Measurements from ENCODE around the gene OCA2. TPM values are rescaled to one million over a fixed set of nuclear protein-coding genes. Genes with fewer than 3 reads are reported as not detected.

Gene OCA2
- total RNA-seq, 1 experiment from 2014 or later, result 0.57 TPM

DNA sequence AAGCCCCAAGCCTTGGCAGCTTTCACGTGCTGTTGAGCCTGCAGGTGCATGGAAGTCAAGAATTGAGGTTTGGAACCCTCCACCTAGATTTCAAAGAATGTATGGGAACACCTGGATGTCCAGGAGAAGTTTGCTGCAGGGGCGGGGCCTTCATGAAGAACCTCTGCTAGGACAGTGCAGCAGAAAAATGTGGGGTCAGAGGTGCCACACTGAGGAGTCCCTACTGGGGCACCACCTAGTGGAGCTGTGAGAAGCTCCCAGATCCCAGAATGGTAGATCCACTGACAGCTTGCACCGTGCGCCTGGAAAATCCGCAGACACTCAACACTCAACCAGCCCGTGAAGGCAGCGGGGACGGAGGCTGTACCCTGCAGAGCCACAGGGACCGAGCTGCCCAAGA is 201.6 kb downstream of the OCA2 start:
- no peak for DNase-seq
- intact Hi-C loops (cut with micrococcal nuclease; ENCODE audit: unreplicated experiment), result no loop called here
- no peaks in the 10 kb centered on the region for H3K27me3 ChIP-seq (replicated peaks; ENCODE audit: control insufficient read depth, insufficient read depth, low read length)
- H3K4me3 ChIP-seq (ENCODE audit: low read depth, low read length), result no peak overlapping the region
- H3K27me3 Mint-ChIP-seq (ENCODE audit: insufficient read depth, unreplicated experiment), result peaks cover 2% of the 10 kb centered on the region
- no peaks in the 10 kb centered on the region for H3K36me3 ChIP-seq (ENCODE audit: control insufficient read depth, insufficient read depth, low read length)
- H3K27ac Mint-ChIP-seq (ENCODE audit: unreplicated experiment), result no peak overlapping the region
- no peak overlapping the region for H3K4me3 Mint-ChIP-seq (ENCODE audit: unreplicated experiment)
- H3K4me1 Mint-ChIP-seq (ENCODE audit: low read depth, unreplicated experiment), result no peaks in the 10 kb centered on the region
- H3K9me3 Mint-ChIP-seq (ENCODE audit: unreplicated experiment), result peaks cover 35% of the 10 kb centered on the region
- CTCF ChIA-PET, result no interaction called here
- TF ChIP-seq, protein P1, sequence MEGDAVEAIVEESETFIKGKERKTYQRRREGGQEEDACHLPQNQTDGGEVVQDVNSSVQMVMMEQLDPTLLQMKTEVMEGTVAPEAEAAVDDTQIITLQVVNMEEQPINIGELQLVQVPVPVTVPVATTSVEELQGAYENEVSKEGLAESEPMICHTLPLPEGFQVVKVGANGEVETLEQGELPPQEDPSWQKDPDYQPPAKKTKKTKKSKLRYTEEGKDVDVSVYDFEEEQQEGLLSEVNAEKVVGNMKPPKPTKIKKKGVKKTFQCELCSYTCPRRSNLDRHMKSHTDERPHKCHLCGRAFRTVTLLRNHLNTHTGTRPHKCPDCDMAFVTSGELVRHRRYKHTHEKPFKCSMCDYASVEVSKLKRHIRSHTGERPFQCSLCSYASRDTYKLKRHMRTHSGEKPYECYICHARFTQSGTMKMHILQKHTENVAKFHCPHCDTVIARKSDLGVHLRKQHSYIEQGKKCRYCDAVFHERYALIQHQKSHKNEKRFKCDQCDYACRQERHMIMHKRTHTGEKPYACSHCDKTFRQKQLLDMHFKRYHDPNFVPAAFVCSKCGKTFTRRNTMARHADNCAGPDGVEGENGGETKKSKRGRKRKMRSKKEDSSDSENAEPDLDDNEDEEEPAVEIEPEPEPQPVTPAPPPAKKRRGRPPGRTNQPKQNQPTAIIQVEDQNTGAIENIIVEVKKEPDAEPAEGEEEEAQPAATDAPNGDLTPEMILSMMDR (IDR thresholded peaks at IDR 0.05; ENCODE audit: insufficient read depth in 1 of 2, low read depth in 1 of 2, low read length in 1 of 2, severe bottlenecking in 1 of 2, unreplicated experiment in 1 of 2), result no peak
- H3K4me1 ChIP-seq, result no peaks in the 10 kb centered on the region
- H3K36me3 Mint-ChIP-seq (ENCODE audit: insufficient read depth, unreplicated experiment), result no peaks in the 10 kb centered on the region
- no TSS peak for BruUV-seq (replicated peaks)
- POLR2A ChIA-PET, result no interaction called here
- peaks cover 16% of the 10 kb centered on the region for H3K9me3 ChIP-seq

- H3K27ac Mint-ChIP-seq (ENCODE audit: unreplicated experiment), result no peak overlapping the region
- H3K4me1 Mint-ChIP-seq (ENCODE audit: low read depth, unreplicated experiment), result no peaks in the 10 kb centered on the region
- ChIA-PET CTCF (no interaction called here), POLR2A (no interaction called here)
- no peak for DNase-seq
- H3K27me3 Mint-ChIP-seq (ENCODE audit: insufficient read depth, unreplicated experiment), result no peaks in the 10 kb centered on the region
- Histone ChIP-seq H3K4me1 (no peaks in the 10 kb centered on the region), H3K36me3 (ENCODE audit: control insufficient read depth, insufficient read depth, low read length) (no peaks in the 10 kb centered on the region), H3K9me3 (peaks cover 38% of the 10 kb centered on the region), H3K4me3 (ENCODE audit: low read depth, low read length) (no peak overlapping the region), H3K27me3 (replicated peaks; ENCODE audit: control insufficient read depth, insufficient read depth, low read length) (no peaks in the 10 kb centered on the region)
- H3K4me3 Mint-ChIP-seq (ENCODE audit: unreplicated experiment), result no peak overlapping the region
- TF ChIP-seq, protein P1 (IDR thresholded peaks at IDR 0.05; ENCODE audit: insufficient read depth in 1 of 2, low read depth in 1 of 2, low read length in 1 of 2, severe bottlenecking in 1 of 2, unreplicated experiment in 1 of 2), result no peak
- intact Hi-C loops (cut with micrococcal nuclease; ENCODE audit: unreplicated experiment), result no loop called here
- H3K9me3 Mint-ChIP-seq (ENCODE audit: unreplicated experiment), result peaks cover 55% of the 10 kb centered on the region
- BruUV-seq (replicated peaks), result no TSS peak
- no peaks in the 10 kb centered on the region for H3K36me3 Mint-ChIP-seq (ENCODE audit: insufficient read depth, unreplicated experiment)
These were observed 204.5 kb downstream of the OCA2 start for GRCh38 chr15:27894645-27895044.

GRCh38 chr15:27889258-27889657 is 209.9 kb downstream of the OCA2 start:
- intact Hi-C loops (cut with micrococcal nuclease; ENCODE audit: unreplicated experiment), result no loop called here
- no TSS peak for BruUV-seq (replicated peaks)
- Mint-ChIP-seq H3K4me3 (ENCODE audit: unreplicated experiment) (no peak overlapping the region), H3K9me3 (ENCODE audit: unreplicated experiment) (peaks cover 75% of the 10 kb centered on the region), H3K27ac (ENCODE audit: unreplicated experiment) (no peak overlapping the region), H3K4me1 (ENCODE audit: low read depth, unreplicated experiment) (no peaks in the 10 kb centered on the region), H3K36me3 (ENCODE audit: insufficient read depth, unreplicated experiment) (no peaks in the 10 kb centered on the region), H3K27me3 (ENCODE audit: insufficient read depth, unreplicated experiment) (no peaks in the 10 kb centered on the region)
- CTCF ChIA-PET, result no interaction called here
- peaks cover 34% of the 10 kb centered on the region for H3K9me3 ChIP-seq
- H3K4me3 ChIP-seq (ENCODE audit: low read depth, low read length), result no peak overlapping the region
- POLR2A ChIA-PET, result no interaction called here
- TF ChIP-seq, protein P1 (IDR thresholded peaks at IDR 0.05; ENCODE audit: insufficient read depth in 1 of 2, low read depth in 1 of 2, low read length in 1 of 2, severe bottlenecking in 1 of 2, unreplicated experiment in 1 of 2), result no peak
- no peak for DNase-seq
- no peaks in the 10 kb centered on the region for H3K27me3 ChIP-seq (replicated peaks; ENCODE audit: control insufficient read depth, insufficient read depth, low read length)
- H3K4me1 ChIP-seq, result no peaks in the 10 kb centered on the region
- no peaks in the 10 kb centered on the region for H3K36me3 ChIP-seq (ENCODE audit: control insufficient read depth, insufficient read depth, low read length)

Data from Caco-2 (cell line).